ENCODE results near the gene MRC2.

The MRC2 gene

DNA sequence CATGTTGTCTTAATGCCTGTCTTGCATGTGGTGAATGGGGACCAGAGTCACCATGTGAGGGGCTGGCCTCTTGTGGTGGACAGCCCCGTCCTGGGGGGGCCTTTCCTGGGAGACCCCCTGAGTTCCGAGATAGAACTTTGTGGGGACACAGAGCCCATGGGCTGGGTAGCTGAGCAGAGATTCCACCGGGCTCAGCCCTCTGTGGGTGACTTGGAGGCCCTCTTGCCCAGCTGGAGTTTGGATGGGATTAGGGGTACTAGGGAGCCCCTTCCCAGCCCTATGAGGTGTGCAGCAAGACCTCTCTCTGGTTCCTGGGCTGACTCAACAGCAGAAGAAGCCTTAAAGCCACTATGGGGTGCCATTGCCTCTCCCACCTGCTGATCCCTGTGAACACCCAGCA is 38.1 kb downstream of the MRC2 start:
- DNase-seq, result no peak

DNA sequence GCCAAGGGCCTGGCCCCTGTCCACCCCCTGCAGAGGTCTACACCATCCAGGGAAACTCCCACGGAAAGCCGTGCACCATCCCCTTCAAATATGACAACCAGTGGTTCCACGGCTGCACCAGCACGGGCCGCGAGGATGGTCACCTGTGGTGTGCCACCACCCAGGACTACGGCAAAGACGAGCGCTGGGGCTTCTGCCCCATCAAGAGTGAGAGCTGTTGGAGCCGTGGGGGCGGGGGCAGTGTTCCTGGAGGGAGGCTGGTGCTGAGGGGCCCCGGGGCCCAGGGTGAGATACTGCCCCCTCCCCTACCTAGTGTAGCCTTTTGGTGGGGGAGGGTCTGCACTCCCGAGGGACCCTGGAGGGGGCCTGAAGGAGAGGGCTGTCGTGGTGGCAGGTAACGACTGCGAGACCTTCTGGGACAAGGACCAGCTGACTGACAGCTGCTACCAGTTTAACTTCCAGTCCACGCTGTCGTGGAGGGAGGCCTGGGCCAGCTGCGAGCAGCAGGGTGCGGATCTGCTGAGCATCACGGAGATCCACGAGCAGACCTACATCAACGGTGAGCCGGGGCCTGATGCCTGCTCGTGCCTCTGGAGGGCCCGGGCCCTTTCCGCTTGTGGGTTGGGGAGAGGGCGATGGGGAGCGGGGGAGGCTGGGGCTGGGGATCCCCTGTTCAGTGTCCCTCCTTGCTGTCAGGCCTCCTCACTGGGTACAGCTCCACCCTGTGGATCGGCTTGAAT is 38.8 kb downstream of the MRC2 start:
- no peak for DNase-seq

DNA sequence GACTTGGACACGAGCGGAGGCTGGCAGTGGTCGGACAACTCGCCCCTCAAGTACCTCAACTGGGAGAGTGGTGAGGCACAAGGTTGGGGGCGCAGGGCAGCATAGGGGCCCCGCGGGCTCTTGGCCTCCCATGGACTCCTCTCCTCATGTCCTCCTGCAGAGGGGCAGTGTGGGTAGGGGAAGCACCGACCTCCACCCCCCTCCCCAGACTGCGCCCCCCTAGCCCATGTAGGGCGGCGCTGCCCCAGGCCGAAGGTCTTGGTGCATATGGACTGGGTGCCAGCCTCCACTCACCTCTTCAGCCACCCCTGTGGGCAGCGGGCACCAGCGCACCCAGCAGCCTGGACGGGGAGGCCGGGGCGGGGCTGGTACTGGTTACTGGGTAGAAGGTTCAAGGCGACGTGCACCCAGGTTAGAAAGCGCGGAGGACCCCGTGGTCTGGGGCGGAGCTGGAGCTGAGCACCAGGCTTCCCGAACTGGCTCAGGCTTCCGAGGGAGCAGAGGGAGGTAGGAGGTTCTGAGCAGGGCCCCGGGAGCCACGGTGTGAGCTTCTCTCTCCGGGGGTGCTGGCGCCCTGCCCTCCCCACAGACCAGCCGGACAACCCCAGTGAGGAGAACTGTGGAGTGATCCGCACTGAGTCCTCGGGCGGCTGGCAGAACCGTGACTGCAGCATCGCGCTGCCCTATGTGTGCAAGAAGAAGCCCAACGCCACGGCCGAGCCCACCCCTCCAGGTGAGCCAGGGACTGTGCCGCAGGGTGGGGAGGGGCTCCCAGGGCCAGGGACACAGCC is 39.5 kb downstream of the MRC2 start:
- no peak for DNase-seq

DNA sequence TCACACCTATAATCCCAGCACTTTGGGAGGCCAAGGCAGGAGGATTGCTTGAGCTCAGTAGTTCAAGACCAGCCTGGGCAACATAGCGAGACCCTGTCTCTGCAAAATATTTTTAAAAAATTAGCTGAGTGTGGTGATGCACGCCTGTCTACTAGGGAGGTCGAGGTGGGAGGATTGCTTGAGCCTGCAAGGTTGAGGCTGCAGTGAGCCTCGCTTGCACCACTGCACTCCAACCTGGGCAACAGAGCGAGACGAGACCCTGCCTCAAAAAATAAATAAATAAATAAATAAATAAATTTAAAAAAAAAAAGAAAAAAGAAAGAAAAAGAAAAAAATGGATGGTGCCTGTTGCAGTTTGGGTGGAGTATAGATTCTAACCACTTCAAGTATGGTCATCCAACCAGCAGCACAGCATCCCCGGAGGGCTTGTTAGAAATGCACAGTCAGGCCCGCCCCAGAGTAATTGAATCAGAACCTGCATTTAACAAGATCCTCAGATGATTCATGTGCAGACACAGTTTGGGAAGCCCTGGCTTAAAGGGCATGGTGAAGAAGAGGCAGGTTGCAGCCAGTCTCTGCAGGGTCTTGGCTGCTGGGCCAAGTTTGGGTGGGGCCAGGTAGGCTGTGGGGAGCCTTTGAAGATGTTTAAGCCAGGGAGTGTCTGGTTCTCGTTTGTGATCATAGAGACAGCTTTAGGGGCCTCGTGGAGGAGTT is 40.8 kb downstream of the MRC2 start:
- no peak for DNase-seq

DNA sequence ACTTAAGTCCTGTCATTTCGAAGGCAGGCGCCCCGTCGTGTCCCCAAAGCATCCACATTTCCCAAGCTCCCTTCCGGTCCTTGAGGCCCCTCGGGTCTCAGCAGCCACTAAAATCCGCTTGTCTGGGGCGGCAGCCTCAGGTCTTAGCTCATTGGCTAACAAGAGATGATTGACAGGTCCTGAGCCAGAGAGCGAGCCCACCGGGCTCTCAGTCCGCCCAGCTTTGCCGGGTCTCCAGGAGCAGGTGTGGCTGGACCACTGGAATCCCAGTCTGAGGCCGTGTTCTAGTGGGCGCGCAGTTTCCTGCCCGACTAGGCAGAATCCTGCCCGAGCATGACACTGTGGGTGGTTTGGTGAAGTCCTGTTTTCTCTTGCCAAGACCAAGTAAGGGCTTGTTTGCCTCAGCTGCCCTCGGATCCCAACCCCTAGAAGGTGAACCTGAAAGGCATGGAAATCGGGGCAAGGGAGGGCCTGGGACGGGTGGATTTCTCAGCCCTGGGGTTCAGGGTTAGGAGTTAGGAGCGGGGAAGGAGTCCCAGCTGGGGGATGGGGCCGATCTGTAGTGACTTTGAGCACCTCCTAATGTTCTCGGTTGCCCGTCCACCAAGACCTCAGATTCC is 42.8 kb downstream of the MRC2 start:
- no peak for DNase-seq

DNA sequence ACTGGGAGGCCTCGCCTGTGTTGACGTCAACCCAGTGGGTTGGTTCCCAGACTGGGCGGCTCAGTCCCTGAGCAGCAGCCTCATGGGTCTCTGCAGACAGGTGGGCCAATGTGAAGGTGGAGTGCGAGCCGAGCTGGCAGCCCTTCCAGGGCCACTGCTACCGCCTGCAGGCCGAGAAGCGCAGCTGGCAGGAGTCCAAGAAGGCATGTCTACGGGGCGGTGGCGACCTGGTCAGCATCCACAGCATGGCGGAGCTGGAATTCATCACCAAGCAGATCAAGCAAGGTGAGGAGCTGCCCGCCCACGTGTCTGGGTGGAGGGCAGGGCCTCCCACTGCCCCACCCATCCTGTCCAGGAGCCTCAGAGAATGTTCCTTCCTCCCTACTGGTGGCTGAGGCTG is 44.1 kb downstream of the MRC2 start:
- no peak for DNase-seq

- no peak for DNase-seq
These were observed 45.5 kb downstream of the MRC2 start for GRCh38 chr17:62672957-62673356.

DNA sequence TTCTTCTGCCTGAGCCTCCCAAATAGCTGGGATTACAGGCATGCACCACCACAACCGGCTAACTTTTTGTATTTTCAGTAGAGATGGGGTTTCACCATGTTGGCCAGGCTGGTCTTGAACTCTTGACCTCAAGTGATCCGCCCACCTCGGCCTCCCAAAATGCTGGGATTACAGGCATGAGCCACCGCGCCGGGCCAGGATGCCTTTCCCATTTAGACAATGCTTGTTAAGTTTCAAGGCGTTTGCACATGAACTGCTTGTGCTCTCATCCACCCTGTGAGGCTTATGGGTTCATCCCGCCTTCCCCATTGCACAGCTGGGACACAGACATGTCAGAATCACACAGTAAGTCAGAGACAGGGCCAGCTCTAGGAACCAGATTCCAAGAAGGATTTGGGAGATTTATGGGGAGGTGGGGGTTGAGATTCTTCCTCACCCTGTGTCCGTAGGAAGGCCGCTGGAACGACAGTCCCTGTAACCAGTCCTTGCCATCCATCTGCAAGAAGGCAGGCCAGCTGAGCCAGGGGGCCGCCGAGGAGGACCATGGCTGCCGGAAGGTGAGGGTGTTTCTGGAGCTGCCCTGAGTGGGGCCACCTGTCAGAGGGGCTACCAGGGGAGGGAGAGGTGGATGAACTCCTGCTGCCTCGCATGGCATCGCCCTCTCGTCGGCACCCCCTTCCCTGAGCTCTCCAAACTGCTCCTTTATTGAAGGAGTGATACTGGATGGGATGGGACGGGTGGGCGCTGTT is 46.3 kb downstream of the MRC2 start:
- no peak for DNase-seq

DNA sequence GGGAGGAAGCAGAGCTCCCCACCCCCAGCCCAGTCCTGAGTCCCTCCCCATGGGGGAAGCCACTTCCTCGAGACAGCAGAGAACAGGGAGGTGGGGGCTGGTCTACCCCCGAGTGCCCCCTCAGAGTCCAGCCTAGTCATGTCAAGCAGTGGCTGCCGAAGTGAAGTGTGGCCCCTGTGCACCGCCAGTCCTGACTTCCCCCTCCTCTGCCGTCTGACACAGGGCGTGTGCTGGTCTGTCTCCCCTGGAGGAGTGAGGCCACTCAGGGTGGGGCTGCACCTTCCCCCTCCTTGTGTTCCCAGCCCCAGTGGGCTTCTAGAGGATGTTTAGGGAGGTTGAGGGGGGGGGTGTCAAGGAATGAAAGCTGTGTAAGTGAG is 46.9 kb downstream of the MRC2 start:
- no peak for DNase-seq

DNA sequence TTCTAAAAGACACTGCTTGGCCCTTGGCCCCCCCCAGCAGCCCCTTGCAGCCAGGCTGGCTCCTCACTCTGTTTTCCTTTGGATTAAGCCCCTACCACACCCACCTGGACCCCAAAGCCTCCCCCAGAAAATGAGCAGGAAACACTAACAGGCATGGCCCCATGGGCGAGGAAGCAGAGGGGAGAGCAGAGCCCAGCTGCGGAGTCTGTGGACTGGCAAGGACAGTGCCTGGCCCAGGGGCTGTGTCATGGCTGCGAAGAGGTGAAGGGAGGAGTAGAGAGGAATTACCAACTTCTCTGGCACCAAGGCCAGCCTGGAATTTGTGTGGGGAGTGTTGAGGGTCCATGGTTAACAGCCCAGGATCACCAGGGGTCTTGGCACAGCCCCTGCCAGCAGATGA is 47.4 kb downstream of the MRC2 start:
- DNase-seq, result no peak

GRCh38 chr17:62675260-62675659 is 47.8 kb downstream of the MRC2 start:
- peak; percentile 42 to 54 for DNase-seq

DNA sequence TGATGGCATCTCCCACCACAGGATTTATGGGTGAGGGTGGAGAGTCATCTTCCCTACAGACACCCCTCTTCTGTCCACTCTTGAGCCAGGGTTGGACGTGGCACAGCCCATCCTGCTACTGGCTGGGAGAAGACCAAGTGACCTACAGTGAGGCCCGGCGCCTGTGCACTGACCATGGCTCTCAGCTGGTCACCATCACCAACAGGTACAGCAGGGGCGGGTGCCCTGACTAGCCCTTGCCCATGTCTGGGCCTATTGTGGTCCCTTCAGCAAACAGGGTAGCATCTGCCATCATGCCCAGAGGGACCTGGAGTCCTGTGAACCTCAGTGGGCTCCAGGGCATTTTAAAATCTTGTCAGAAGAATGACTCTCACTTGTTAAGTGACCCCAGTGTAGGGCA is 48.2 kb downstream of the MRC2 start:
- DNase-seq, result no peak

GRCh38 chr17:62676231-62676943 is 48.9 kb downstream of the MRC2 start:
- DNase-seq, result no peak

DNA sequence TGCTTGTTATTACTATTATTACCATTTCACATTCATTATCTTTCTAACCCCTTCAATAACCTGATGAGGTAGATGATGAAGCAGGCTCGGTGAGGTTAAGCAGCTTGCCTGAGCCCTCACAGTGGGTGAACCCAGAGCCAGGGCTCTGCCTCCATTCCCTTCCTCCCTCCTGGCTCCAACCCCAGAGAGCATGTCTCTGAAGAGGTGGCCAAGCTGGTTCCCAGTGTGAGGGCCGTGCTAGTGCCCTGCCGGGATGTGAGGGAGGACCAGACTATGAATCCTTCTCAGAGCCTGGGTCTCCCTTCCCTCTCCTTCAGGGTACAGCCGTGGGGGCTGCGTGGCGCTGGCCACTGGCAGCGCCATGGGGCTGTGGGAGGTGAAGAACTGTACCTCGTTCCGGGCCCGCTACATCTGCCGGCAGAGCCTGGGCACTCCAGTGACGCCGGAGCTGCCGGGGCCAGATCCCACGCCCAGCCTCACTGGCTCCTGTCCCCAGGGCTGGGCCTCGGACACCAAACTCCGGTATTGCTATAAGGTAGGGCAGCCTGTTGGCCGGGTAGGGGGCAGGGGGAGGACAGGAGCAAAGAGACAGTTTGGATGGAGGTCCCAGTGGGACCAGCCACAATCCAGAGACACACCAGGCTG is 49.6 kb downstream of the MRC2 start:
- no peak for DNase-seq

DNA sequence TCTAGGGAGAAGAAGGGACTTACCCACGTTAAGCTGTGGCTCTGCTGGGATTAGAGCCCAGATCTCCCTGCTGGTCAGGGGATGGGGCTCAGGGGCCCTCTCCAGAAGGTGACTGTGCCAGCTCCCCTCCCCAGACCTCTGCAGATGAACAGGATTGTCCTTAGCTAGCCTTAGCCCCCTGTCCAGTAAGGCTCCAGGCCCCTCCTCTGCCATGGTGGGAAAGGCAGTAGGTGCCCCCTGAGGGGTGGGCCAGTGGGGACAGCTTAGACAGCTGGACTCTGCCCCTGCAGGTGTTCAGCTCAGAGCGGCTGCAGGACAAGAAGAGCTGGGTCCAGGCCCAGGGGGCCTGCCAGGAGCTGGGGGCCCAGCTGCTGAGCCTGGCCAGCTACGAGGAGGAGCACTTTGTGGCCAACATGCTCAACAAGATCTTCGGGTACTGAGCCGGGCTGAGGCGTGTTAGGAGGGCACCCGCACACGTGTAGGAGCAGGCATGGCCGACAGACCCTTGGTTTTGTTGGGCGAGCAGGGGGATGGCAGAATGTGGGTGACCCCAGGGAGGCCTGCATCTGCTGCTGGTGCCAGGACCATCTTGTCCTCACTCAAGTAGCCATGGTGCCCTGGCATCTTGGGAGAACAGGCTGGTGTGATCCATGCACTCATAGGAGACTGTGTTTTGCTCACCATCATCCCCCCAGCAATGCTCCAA is 50.9 kb downstream of the MRC2 start:
- no peak for DNase-seq

- DNase-seq, result no peak
These were observed 52.5 kb downstream of the MRC2 start for GRCh38 chr17:62679866-62680377.

DNA sequence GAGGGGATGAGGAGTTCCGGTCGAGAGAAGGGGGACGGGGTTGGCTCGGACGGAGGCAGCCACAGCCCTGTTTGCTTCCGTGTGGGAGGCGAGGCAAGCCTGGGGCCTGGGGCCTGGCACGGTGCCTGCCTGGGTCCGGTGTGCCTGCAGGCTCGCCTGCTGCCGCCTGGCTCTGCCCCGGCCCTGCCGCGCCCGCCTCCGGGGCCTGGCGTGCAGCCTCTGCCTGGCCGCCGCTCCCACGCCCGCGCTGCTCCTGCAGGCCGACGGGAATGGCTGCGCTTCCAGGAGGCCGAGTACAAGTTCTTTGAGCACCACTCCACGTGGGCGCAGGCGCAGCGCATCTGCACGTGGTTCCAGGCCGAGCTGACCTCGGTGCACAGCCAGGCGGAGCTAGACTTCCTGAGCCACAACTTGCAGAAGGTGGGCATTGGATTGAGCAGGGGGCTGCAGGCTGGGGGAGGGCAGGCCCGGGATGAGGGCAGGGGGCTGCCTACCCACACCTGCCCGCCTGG is 53.1 kb downstream of the MRC2 start:
- peak in 1 of 2 donors; percentile 14 for DNase-seq

- DNase-seq, result no peak
These were observed 53.8 kb downstream of the MRC2 start for GRCh38 chr17:62681061-62681938.

- DNase-seq, result peak in 1 of 2 donors; percentile 20
These were observed 54.5 kb downstream of the MRC2 start for GRCh38 chr17:62681939-62682381.

Measured in hippocampal formation (tissue), 2 donors.